Activated CD4-positive, alpha-beta memory T cell treated with anti-CD3 and anti-CD28 coated beads, Interleukin-2, amount 10 ng/mL, durations not matched to agents 7 days and 5 days (primary cell): Measurements from ENCODE around the gene CCDC40. TPM values are rescaled to one million over a fixed set of nuclear protein-coding genes. Genes with fewer than 3 reads are reported as not detected.

Experiments
- CTCF ChIA-PET: fragments of 350-600 bp; sonication (Branson Sonifier 250); formaldehyde crosslinking; loops from one replicate; lab custom pipeline; 2021; ENCODE audit warnings: antibody characterized with exemption, inconsistent platforms; lab: Charles Lee
- POLR2A ChIA-PET: fragments of 350-600 bp; sonication (Branson Sonifier 250); formaldehyde crosslinking; loops from one replicate; lab custom pipeline; 2021; ENCODE audit warnings: antibody characterized with exemption; lab: Charles Lee
- DNase-seq: peaks from one replicate; pipeline ENCODE4 v3.0.0-alpha.2; 2020
- H3K27ac Mint-ChIP-seq: one replicate; pipeline ENCODE4 v1.8.0; 2021; ENCODE audit warnings: mild to moderate bottlenecking, mixed read lengths
- H3K27me3 Mint-ChIP-seq: one replicate; pipeline ENCODE4 v1.8.0; 2021; ENCODE audit warnings: mixed read lengths
- H3K36me3 Mint-ChIP-seq: one replicate; pipeline ENCODE4 v1.8.0; 2021; ENCODE audit warnings: low read depth, mixed read lengths
- H3K4me1 Mint-ChIP-seq: one replicate; pipeline ENCODE4 v1.8.0; 2021; ENCODE audit warnings: mixed read lengths
- H3K4me3 Mint-ChIP-seq: one replicate; pipeline ENCODE4 v1.8.0; 2021; ENCODE audit warnings: mild to moderate bottlenecking, mixed read lengths
- H3K9me3 Mint-ChIP-seq: one replicate; pipeline ENCODE4 v1.8.0; 2021; ENCODE audit warnings: mixed read lengths
- total RNA-seq, 2 experiments: library from RNA; stranded (reverse); gene quantifications; one replicate each; pipeline ENCODE4 v1.2.3, GENCODE V29; 2021

Gene CCDC40
- total RNA-seq, 2 experiments from 2014 or later: not detected

- Mint-ChIP-seq H3K4me1 (peaks cover 48% of the 10 kb centered on the region), H3K9me3 (peaks cover 3% of the 10 kb centered on the region), H3K27ac (peak overlapping the region; percentile 84), H3K4me3 (peak overlapping the region; percentile 87), H3K27me3 (no peaks in the 10 kb centered on the region), H3K36me3 (peaks cover 55% of the 10 kb centered on the region)
- ChIA-PET CTCF (interaction anchor here (0.7 to 2.1 kb wide), 4 partner anchors 45 to 138 kb away, joined by 3 to 23 read pairs (median 5); partner anchors contain the start of gene GAA), POLR2A (interaction anchor here (0.7 to 5.3 kb wide), 21 partner anchors 8 to 1367 kb away, joined by 3 to 60 read pairs (median 3); partner anchors contain the start of genes CBX4, GAA, RNF213 and SGSH)
- peak; percentile 41 for DNase-seq
Observed at GRCh38 chr17:80146121-80147034, 109.9 kb downstream of the CCDC40 start.

- H3K27ac Mint-ChIP-seq: peak within 1 kb of the TSS; percentile 84
- CTCF ChIA-PET: interaction anchor here (1.8 kb wide), 1 partner anchor 46 kb away, joined by 9 read pairs; the partner anchor contains the start of gene GAA
- POLR2A ChIA-PET: interaction anchor here (1.1 to 5.3 kb wide), 10 partner anchors 9 to 149 kb away, joined by 3 to 36 read pairs (median 8); partner anchors contain the start of genes GAA, SGSH and SLC26A11
- H3K27me3 Mint-ChIP-seq: no peaks in the 10 kb centered on the region
- H3K4me1 Mint-ChIP-seq: peaks cover 55% of the 10 kb centered on the region
- H3K4me3 Mint-ChIP-seq: peak within 1 kb of the TSS; percentile 87
- H3K9me3 Mint-ChIP-seq: peaks cover 8% of the 10 kb centered on the region
- peaks cover 53% of the 10 kb centered on the region for H3K36me3 Mint-ChIP-seq
- DNase-seq: peak; percentile 99
Observed at GRCh38 chr17:80147035-80147822, 110.8 kb downstream of the CCDC40 start, which contains the start of gene EIF4A3. TSS of gene EIF4A3 (minus strand) at chr17:80147128. CDS start at chr17:80146961, 167 bp downstream.

Other genes with a start within 250 kb of the CCDC40 start
- gene CBX8, start 239.6 kb upstream of the CCDC40 start, total RNA-seq: 1 to 10 TPM; 5.7 to 6.7 TPM
- 10 to 100 TPM; 34.4 to 36.5 TPM for gene CBX4, start 197.2 kb upstream of the CCDC40 start, total RNA-seq
- under 1 TPM; 0.63 TPM for gene TBC1D16, start 770 bp upstream of the CCDC40 start, total RNA-seq
- gene GAA, start 64.9 kb downstream of the CCDC40 start, total RNA-seq: 10 to 100 TPM; 16.0 to 18.7 TPM
- 100 to 1,000 TPM; 109 to 115 TPM for gene EIF4A3, start 110.5 kb downstream of the CCDC40 start, total RNA-seq
- gene CARD14, start 133.4 kb downstream of the CCDC40 start, total RNA-seq: not detected
- 10 to 100 TPM; 56.5 to 61.1 TPM for gene SGSH, start 183.7 kb downstream of the CCDC40 start, total RNA-seq
- gene SLC26A11, start 183.8 kb downstream of the CCDC40 start, total RNA-seq: 10 to 100 TPM; 16.0 to 20.0 TPM
- 100 to 1,000 TPM; 787 to 849 TPM for gene RNF213, start 224.2 kb downstream of the CCDC40 start, total RNA-seq